Effector memory CD8-positive, alpha-beta T cell (primary cell): ENCODE measurements around the gene TM4SF4.

Experiments used
- ATAC-seq: fragments of 150-1000 bp; cut with Tn5 transposase; replicated peaks from 2 replicates; pipeline ENCODE4 v1.10.0; 2021; ENCODE audit warnings: mild to moderate bottlenecking, moderate library complexity
- DNase-seq, 3 experiments: peaks; one replicate each; pipeline ENCODE4 v3.0.0; 2021
- H3K27ac Mint-ChIP-seq, 2 donors: one replicate each; pipeline ENCODE4 v1.8.0; 2022; ENCODE audit warnings: mild to moderate bottlenecking in 2 of 2, mixed read lengths in 2 of 2, moderate library complexity in 2 of 2
- H3K27me3 Mint-ChIP-seq, 2 donors: one replicate each; pipeline ENCODE4 v1.8.0; 2022; ENCODE audit warnings: mixed read lengths in 2 of 2
- H3K36me3 Mint-ChIP-seq: one replicate; pipeline ENCODE4 v1.8.0; 2022; ENCODE audit warnings: mild to moderate bottlenecking, moderate library complexity, mixed read lengths; ENCODE audit not compliant: insufficient read depth
- H3K4me1 Mint-ChIP-seq, 2 donors: one replicate each; pipeline ENCODE4 v1.8.0; 2022; ENCODE audit warnings: low read depth in 2 of 2, mixed read lengths in 2 of 2
- H3K4me3 Mint-ChIP-seq, 2 donors: one replicate each; pipeline ENCODE4 v1.8.0; 2022; ENCODE audit warnings: mild to moderate bottlenecking in 2 of 2, mixed read lengths in 2 of 2, moderate library complexity in 2 of 2
- H3K9me3 Mint-ChIP-seq, 2 donors: one replicate each; pipeline ENCODE4 v1.8.0; 2022; ENCODE audit warnings: mixed read lengths in 2 of 2

The TM4SF4 gene

DNA sequence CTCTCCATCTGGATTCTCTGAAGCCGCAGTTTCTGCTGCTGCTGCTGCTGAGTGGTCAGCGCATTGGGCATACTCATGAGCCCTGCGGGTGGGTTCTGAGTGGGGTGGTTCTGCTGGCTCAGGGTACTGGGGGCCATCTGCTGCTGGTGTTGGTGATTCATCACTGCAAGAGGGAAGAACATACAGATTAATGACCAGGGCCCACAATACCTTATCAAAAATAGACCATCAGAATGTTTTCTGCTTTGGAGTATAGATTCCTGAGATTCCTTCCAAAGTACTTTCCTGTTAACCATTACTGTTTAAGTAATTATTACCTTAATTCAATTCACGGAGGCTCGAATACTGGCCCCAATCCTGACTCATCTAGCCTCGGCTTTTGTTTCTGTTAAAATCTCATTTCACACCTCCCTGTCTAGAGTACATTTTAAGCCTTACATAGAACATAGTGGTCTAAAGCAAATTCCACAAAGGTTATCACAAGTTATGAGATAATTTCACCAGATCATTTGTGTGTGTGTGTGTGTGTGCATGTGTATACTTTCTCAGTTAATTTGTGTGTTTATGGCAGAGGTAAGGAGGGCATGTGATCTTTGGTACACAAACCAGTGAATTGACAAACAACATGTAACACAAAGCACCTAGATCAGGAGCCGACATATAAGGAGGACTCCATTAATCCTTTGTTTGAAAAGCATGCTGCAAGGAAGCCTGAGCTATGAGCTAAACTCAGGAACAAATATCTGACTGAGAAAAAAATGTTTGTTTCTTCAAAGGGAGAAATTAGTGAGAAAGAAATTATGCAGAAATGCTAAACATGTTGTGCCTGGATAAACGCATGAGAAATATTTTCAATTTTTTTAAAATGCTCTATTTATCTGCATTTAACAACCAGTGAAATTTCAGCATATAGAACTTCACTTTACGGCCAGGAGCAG is 68.1 kb downstream of the TM4SF4 start:
- no peak overlapping the region for H3K4me3 Mint-ChIP-seq
- no peaks in the 10 kb centered on the region for H3K9me3 Mint-ChIP-seq
- no peak for DNase-seq

DNA sequence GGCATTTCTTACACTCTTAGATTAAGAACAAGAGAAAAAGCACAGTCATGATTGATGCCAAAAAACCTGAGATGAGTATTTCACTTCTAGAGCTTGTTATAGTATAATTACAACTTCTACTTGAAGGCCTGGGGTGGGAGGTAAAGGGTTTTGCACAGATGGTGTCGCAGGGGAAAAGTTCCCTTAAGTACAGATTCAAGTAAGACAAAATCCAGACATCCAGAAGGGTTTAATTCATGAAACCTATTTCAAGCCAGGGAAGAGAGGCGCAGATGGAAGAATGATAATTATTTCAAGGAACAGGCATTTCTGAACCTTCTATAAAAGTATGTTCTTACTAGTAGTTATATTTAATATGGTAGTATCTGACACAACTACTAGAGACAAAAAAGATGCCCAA is 70.6 kb downstream of the TM4SF4 start:
- H3K4me1 Mint-ChIP-seq, result peaks cover 0 to 1% of the 10 kb centered on the region in 2 donors

More for the DNA sequence above, 68.1 kb downstream of the TM4SF4 start:
- Mint-ChIP-seq H3K27me3 (peaks cover 20 to 29% of the 10 kb centered on the region in 2 donors), H3K27ac (no peak overlapping the region), H3K36me3 (no peaks in the 10 kb centered on the region), H3K4me1 (peaks cover 0 to 1% of the 10 kb centered on the region in 2 donors)
- ATAC-seq, result no peak

DNA sequence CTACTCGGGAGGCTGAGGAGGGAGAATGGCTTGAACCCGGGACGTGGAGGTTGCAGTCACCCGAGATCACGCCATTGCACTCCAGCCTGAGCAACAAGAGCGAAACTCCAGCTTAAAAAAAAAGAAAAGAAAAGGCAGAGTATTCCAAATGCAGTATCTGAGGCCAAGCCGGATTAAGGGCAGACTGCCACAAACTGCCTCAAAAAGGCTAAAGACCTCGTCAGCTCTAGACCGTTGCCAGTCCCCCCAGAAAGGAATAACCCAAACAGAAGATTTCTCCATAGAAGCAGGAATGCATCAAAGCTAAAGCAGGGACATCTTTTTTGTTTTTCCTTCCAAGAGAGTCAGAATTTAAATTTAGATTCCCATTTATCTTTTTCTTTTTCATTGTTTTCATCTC is 72.9 kb downstream of the TM4SF4 start:
- no peak overlapping the region for H3K4me3 Mint-ChIP-seq
- H3K36me3 Mint-ChIP-seq, result no peaks in the 10 kb centered on the region
- DNase-seq (no peak), ATAC-seq (no peak)
- no peaks in the 10 kb centered on the region for H3K9me3 Mint-ChIP-seq
- peaks cover 0 to 1% of the 10 kb centered on the region in 2 donors for H3K4me1 Mint-ChIP-seq
- no peak overlapping the region for H3K27ac Mint-ChIP-seq
- peaks cover 32% of the 10 kb centered on the region in 2 donors for H3K27me3 Mint-ChIP-seq

More for the DNA sequence above, 70.6 kb downstream of the TM4SF4 start:
- no peaks in the 10 kb centered on the region for H3K36me3 Mint-ChIP-seq
- H3K9me3 Mint-ChIP-seq, result no peaks in the 10 kb centered on the region
- peaks cover 32 to 35% of the 10 kb centered on the region in 2 donors for H3K27me3 Mint-ChIP-seq
- no peak for DNase-seq
- ATAC-seq, result no peak
- no peak overlapping the region for H3K4me3 Mint-ChIP-seq
- H3K27ac Mint-ChIP-seq, result no peak overlapping the region

DNA sequence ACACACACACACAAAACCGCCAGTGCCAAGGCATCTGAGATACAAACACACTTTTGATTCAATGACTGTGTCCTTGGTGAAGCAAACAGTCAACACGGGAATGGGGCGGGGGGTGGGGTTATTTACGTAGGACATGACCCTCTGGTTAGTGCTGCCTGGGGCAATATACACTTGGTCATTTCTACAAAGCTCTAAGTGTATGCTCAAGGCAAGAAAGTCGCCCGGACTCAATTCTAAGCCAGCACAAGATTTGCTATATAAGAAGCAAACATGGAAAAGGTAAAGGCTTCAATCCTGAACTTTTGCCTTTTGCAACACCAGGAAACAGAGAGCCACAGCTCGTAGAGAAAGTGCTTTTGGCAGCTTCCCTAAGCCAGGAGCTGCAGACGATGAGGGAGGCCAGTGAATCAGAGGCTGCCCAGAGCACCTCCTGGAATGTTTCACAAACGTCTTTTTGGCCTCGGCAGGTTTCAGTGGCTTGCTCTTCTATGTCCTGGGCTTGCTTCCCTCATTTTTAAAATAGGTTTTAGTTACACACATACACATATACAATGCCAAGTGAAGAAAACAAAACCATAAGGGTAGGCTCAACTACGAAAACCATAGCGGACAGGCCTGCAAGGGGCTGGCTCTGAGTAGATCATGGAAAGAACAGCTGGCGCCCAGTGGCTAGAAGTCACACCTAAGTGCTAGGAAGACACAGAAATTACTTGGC is 73.6 kb downstream of the TM4SF4 start:
- Mint-ChIP-seq H3K4me3 (no peak overlapping the region), H3K27me3 (peaks cover 26 to 32% of the 10 kb centered on the region in 2 donors), H3K4me1 (peaks cover 0 to 1% of the 10 kb centered on the region in 2 donors), H3K27ac (no peak overlapping the region), H3K9me3 (no peaks in the 10 kb centered on the region), H3K36me3 (no peaks in the 10 kb centered on the region)
- ATAC-seq (no peak), DNase-seq (no peak)

DNA sequence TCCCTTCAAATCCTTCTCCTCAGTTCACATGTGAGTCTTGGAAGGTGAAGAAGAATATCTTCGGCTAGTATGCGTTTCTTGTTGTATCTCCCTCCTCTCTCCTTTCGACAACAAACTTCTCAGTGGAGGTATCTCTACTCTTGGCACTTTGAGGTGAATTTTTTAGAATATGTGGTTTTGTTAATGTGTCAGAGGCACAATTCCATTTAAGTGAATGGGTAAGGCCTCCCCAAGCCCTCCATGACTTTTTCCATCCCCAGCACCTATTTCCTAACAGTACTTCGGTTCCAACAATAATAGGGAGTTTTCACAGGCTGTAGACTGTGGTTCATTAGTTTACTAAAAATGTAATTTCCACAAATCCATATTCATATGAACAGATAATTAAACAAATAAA is 74.2 kb downstream of the TM4SF4 start:
- peaks cover 0 to 1% of the 10 kb centered on the region in 2 donors for H3K4me1 Mint-ChIP-seq
- ATAC-seq, result no peak
- H3K36me3 Mint-ChIP-seq, result no peaks in the 10 kb centered on the region
- H3K27ac Mint-ChIP-seq, result no peak overlapping the region
- no peak overlapping the region for H3K4me3 Mint-ChIP-seq
- H3K27me3 Mint-ChIP-seq, result peaks cover 26 to 32% of the 10 kb centered on the region in 2 donors
- DNase-seq, result no peak
- no peaks in the 10 kb centered on the region for H3K9me3 Mint-ChIP-seq

DNA sequence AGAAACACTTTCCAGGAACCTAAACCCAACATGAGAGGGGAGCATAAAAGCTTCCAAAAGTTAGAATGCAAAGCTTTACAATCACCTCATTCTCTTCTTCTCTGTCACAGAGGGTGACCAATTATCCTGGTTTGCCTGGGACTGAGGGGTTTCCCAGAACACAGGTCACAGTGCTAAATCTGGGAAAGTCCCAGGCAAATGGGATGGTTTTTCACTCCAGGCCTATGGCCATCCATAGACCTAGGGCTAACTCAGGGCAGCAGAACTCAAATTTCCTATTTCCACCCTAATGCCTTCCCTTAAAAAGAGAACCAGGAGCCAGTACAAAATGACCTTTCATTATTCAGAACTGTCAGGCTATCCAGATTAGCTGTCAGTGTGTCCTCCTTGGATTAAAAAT is 77.0 kb downstream of the TM4SF4 start:
- H3K27ac Mint-ChIP-seq, result no peak overlapping the region
- no peak overlapping the region for H3K4me3 Mint-ChIP-seq
- no peaks in the 10 kb centered on the region for H3K4me1 Mint-ChIP-seq
- H3K36me3 Mint-ChIP-seq, result no peaks in the 10 kb centered on the region
- H3K27me3 Mint-ChIP-seq, result peaks cover 20% of the 10 kb centered on the region in 2 donors
- ATAC-seq (no peak), DNase-seq (no peak)
- H3K9me3 Mint-ChIP-seq, result no peaks in the 10 kb centered on the region

DNA sequence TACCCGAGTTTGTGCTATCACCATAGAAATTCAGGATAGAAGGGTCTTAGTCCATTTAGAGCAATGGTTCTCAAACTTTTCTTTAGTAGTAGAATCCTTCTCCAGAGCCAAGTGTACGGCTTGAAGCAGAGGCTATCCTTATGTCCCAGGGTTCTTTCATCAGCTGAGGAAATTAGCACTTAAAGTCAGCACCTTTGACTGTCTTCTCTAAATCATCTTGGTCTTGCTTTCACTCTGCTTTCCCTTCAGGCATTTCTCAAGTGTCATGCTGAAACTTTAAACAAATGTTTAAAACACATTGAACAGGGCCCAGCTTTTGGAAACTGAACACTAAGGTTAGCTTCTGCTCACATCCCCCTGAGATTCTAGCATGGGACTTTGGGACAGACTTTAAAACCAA is 78.2 kb downstream of the TM4SF4 start:
- H3K36me3 Mint-ChIP-seq, result no peaks in the 10 kb centered on the region
- no peak overlapping the region for H3K4me3 Mint-ChIP-seq
- no peak overlapping the region for H3K27ac Mint-ChIP-seq
- peaks cover 11 to 12% of the 10 kb centered on the region in 2 donors for H3K27me3 Mint-ChIP-seq
- DNase-seq (no peak), ATAC-seq (no peak)
- H3K4me1 Mint-ChIP-seq, result no peaks in the 10 kb centered on the region
- no peaks in the 10 kb centered on the region for H3K9me3 Mint-ChIP-seq
